NCI-H1436 treated with DMSO at 0.1 percent for 48 hours (cell line): ENCODE data around the gene LMX1B.

Experiments
- DNase-seq: peaks from one replicate; lab custom pipeline; 2025; lab: John Stamatoyannopoulos, UW

LMX1B gene

GRCh38 chr9:126604059-126605055, 9.4 kb upstream of the LMX1B start:
- no peak for DNase-seq

GRCh38 chr9:126605792-126606482, 7.8 kb upstream of the LMX1B start:
- DNase-seq = no peak

- DNase-seq = no peak
Observed at GRCh38 chr9:126606483-126606870, 7.3 kb upstream of the LMX1B start.

DNA sequence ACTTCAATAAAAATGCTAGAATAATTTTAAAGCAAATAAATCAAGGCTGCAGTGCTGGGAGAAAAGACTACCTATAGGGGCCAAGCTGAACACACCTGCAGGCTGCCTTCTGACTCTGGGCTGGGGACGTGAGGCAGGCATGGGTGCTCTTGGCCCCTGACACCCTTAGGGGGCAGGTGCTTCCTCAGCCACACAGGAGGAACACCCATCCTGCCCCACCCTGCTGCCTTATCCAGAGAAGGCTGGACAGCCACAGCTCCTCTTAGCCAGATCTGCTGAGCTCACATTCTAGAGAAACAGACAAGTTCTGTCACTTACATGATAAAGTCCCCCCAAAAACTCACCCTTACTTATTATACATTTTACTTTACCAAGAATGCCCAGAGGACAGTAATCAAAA, 6.6 kb upstream of the LMX1B start:
- no peak for DNase-seq

DNA sequence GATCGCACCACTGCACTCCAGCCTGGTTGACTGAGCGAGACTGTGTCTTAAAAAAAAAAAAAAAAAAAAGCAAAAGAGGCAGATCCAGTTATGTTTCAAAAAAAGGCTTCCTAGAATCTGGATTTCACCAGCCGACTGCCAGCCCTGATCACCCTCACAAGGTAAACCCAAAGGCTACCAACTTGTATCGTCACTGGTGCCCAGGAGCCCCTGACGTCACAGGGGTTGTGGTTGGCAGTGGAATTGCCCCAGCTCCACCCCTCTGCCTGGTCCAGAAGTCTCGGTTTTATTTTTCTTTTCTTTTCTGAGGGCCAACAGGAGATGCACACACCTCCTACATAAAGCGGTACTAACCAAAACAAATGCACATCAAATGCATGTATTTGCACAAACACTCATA, 6.0 kb upstream of the LMX1B start:
- DNase-seq = no peak

DNA sequence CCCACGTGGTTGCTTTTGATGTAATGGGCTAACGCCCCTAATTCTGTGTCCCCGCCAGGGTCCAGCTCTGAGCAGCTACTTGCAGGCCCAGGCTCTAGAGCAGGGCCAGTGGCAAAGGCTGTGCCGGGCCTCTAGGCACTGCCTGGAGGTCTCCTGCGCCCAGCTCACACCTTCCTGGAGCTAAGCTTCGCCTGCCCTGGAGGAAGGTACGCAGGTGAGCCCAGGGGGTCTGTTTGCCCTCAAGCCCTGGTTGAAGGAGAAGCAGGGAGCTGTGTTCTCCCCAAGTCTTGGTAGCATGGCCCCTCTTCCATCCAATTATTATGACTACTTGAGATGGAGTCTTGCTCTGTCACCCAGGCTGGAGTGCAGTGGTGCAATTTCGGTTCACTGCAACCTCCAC, 5.2 kb upstream of the LMX1B start:
- DNase-seq = no peak

GRCh38 chr9:126609191-126609590, 4.5 kb upstream of the LMX1B start:
- DNase-seq = no peak

- no peak for DNase-seq
Observed at GRCh38 chr9:126609711-126610388, 3.9 kb upstream of the LMX1B start.

- DNase-seq = no peak
Observed at GRCh38 chr9:126611193-126611591, 2.5 kb upstream of the LMX1B start.

- DNase-seq = no peak
Observed at GRCh38 chr9:126611592-126612325, 2.0 kb upstream of the LMX1B start.

GRCh38 chr9:126612326-126612812, 1.4 kb upstream of the LMX1B start:
- no peak for DNase-seq

- DNase-seq = no peak
Observed at GRCh38 chr9:126612813-126613641, 701 bp upstream of the LMX1B start.

DNA sequence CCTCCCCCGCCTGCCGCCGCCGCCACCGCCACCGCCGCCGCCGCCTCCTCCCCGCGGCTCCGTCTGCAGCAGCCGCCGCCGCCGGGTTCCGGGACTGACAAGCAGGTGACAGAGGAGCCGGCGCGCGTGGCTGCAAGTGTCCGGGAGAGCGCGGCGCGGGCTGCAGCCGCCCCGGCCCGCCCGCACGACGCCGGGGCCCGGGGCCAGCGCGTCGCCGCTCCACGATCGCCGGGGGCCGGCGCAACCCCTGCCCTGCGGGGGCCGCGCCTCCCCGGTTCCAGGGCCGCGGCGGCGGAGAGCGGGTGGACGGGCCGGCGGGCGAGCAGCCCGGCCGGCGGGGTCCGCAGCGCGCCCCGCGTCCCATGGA, 343 bp downstream of the LMX1B start:
- no peak for DNase-seq

DNA sequence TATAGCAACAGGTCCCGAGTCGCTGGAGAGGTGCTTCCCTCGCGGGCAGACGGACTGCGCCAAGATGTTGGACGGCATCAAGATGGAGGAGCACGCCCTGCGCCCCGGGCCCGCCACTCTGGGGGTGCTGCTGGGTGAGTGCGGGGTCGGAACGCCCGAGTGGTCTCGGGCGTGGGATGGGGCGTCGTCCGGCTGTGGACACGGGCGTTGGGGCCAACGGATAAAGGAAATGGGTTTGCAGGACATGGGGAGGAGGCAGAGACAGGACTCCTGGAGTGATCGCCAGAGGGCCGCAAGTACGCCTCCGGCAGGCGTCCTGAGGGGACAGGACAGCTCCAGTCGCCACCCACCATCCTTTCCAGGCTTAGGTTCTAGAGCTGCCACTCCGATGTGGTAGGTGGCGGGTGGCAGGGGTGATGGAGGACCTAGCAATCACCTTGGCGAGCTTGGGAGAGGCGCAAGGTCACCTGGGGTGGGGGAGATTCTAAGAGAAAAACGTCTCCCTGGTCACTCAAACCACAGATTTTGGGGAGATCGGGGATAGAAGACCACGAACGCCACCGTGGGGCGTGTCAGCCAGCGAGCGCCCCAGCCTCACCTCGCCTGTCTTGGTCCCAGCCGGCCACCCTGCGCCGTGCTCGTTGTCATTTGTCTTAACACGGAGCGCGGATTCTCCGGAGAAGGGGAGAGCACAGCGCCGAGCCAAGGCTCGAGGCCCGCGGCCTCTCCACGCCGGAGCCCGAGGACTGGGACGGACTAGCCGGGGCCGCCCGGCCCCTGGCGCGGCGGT, 922 bp downstream of the LMX1B start:
- no peak for DNase-seq

GRCh38 chr9:126615245-126615790, 1.6 kb downstream of the LMX1B start:
- DNase-seq = no peak

DNA sequence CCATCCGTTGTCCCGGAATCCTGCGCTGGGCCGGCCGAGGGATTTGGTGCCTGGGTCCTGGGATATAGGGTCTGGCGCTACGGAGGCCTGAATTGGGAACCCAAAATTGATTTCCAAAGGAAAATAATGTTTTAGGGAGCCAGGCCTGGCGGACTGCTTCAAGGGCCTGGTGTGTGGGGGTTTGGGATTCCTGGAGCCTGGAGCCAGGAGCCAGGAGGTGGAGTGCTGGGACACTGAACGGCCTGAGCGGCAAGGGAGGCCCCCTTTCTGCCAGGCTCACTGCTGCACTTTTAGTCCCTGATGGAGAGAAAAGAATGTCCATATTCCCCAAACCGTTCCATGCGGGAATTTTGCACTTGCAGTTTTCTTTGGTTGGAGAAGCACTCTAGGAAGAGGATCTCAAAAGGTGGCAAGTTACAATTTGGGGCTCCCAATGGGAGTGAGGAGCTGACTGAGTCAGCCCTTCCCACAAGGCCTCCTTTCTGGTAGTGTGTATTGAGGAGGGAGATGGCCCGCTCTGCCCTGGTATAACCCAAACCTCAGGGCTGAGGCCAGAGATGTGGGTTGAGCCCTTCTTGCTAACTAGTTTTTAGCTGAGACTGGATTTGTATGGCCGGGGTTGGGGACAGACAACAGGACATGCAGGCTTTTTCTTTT, 2.2 kb downstream of the LMX1B start:
- DNase-seq = no peak

DNA sequence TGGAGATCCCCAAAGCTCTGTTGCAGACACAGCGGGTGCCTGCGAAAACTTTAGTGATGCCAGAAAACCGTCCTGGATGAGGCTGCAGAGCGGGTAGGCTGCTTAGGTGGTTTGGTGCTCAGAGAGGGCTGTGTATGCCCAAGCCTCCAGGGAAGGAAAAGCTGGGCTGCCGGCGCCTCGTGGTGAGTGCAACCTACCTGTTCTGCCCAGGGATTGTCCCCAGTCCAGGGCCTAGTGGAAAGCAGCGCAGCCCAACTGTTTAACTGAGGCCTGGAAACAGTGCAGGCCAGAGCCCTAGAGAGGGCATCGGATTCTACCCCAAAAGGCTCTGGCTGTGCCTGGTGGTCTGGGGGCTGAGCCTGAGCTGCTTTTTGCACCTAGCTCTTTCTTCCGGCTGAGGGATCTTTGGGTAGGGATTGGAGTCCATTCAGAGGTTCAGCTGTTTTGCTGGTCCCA, 2.8 kb downstream of the LMX1B start:
- no peak for DNase-seq

- DNase-seq = no peak
Observed at GRCh38 chr9:126617003-126617822, 3.5 kb downstream of the LMX1B start.
